ENCODE data around the gene AGR3.

Gene AGR3

DNA sequence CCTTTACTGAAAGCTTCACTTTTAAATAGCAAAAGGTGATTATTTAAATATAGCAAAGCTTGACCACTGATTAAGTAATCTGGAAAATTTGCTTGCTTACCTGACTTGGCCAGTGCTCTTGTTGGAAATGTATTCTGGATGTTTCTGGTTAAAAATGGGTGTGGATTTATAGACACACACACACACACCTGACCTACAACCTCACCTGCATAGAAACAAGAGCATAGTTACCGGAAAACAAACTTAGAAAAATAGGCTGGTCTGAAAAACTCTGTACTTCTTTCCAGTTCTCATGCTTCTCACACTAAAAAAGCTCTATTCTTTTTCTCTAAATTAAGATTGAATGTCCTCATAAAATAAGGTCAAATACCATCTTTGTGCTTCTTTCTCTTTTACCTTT, at the start of gene AGR3:
AGR3 (minus strand) TSS at position 140 of the 400 bp plus-strand sequence. CDS start 3,365 bp downstream, outside the sequence.
- DNase-seq (ENCODE audit: low read depth): no peak

DNA sequence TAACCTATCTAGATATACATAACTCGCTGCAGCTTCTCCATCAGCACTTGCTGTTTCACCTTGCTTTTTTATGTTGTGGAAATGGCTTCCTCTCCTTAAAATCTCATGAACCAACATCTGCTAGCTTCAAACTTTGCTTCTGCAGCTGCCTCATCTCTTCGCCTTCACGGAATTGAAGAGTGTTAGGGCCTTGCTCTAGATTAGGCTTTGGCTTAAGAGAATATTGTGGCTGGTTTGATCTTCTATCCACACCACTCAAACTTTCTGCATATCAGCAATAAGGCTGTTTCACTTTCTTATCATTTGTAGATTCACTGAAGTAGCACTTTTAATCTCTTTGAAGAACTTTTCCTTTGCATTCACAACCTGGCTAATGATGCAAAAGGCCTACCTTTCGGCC, 49.2 kb upstream of the AGR3 start:
- DNase-seq (ENCODE audit: low read depth): no peak

DNA sequence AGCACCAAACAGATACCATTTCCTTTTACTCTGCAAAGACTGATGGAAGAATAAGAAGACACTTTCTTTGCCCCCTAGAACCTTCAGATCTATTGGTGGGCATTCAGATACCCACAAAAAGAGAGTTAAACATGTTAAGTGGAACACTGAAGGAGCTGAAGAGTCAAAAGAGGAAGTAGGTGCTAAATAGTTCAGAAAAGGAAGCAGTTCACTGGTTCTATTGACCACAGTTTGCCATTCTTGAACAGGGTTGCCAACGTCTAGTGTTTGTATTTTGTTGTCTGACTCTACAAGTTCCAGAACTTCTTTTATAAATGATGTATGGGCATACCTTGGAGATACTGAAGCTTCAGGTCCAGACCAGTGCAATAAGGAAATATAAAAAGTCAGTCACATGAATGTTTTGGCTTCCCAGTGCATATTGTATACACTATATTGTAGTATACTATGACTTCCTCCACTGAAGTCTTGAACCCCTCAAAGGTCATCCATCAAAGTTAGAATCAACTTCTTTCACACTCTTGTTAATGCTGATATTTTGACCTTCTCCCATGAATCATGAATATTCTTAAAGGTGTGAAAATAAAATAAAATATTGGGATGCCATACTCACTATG, 47.5 kb upstream of the AGR3 start:
- DNase-seq (ENCODE audit: low read depth): no peak

DNA sequence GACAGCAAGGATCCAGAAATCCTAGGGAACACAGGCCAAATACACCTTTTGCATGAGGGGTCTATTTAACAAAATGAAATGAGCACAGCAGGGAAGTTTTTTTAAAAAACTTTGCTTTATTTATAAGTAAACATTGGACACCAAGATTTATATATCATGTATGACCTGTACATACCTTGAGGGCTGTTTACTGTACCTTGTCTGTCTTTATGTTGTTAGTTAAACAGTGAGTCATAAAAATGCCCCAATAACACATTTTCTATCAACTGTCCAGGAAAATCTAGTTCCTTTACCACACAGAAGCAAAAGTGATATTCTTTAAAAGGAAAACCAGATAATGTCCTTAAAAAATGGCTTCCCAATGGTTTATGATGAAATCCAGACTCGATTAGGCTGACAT, 45.1 kb upstream of the AGR3 start:
- DNase-seq (ENCODE audit: low read depth): no peak

DNA sequence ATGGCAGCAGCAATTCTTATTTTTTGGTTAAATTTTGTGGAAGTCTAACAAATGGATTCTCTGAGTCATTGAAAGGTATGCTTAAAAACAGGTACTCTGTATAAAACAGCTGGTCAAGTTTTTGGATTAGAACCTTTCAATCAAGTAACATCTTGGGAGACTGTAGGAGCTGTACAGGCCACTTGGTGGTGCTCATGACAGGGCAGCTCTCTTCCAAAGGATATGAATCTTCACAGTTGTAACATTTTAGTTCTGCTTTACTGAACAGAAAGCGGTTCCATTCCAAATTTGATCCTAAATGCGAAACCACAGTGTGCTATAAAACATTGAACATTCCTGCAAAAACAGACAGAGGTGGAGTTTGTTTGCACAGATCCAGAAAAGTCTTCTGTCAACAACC, 44.5 kb upstream of the AGR3 start:
- DNase-seq (ENCODE audit: low read depth): no peak

DNA sequence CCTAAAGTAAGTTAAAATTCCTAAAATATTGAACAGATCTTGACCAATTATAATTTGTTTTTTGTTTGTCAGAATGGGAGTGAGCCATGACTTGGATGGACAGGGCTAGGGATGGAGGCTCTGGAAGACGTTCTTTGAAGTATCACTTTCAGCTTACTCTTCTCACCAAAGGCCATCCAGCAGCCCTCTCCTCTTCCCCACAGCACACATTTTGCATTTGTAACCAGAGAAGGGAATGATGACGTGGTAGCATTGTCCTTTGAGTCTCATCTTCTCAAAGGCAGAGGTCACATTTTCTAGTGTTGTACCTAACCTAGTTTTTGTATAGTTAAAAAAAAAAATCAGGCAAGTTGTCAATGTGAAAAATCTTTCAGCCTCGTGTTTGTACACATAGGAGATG, 43.8 kb upstream of the AGR3 start:
- no peak for DNase-seq (ENCODE audit: low read depth)

DNA sequence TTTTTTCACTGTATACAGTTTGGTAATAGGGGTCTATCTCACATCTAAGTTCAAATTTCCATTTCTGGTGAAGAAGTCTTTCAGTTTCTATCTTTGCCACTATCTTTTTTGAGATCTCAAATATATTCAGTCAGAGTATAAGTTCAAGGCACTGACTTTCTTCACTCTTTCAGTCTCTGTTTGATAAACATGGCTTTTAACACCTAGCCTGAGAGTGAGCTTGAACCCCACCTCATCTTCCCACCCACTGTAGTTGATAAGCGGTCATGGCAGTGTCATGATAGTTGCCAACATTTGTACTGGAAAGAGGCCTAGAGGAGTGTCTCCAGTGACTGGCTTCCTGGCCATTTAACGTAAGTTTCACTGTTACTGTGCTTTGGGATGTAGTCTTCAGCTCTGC, 41.2 kb upstream of the AGR3 start:
- no peak for DNase-seq (ENCODE audit: low read depth)

DNA sequence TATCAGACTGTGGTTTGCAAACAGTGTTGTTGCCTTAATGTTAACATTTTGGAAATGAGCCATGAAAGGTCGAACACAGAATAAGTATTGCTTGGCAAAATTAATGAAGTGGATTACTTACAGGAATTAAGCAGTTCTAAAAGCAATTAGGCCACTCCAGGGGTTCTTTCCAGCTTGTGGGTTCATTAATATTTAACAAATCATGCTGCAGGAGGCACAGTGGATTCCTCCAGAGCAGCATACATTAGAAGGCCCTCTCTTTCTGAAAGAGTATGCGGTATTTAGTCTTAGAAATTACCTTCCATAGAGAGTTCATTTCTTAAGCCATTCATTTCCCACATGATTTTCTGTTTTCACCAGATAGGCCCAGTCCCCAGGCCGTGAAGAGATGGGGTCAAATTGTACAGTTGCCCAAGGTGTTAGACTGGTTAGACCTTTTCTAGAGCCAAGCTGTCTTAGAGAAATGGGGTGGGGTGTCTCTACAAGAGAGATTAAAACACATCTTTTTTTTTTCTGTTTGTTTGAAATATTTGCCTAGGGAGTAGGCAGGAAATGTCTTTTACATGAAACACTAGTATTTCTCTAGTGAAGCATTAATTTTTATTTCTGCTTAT, 40.0 kb upstream of the AGR3 start:
- DNase-seq (ENCODE audit: low read depth): no peak

DNA sequence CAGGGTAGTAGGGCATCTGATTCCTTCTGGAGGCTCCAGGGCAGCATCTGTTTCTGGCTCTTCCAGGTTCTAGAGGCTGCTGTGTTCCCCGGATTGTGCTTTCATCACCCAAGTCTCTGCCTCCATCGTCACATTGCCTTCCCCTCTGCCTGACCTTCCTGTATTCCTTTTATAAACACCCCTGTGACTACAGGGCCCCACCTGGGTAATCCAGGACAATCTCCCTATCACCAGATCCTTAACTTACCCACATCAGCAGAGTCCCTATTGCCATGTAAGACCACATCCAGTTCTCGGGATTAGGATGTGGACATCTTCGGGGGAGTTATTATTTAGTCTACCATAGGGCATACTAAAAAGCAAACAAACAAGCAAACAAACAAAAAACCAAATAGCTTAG, 39.4 kb upstream of the AGR3 start:
- no peak for DNase-seq (ENCODE audit: low read depth)

DNA sequence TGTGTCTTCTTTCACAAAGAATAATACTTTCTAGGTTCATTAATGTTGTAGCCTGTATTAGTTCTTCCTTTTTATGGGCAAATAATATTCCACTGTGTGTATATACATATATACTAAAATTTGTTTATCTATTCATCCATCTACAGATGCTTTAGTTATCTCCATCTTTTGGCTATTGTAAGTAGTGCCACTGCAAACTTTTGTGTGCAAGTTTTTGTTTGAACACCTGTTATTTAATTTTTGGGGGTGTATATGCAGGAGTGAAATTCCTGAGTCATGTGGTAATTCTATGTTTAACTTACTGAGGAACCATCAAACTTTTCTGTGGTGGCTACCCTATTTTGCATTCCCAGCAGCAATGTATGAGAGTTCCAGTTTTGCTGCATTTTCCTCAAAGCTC, 37.7 kb upstream of the AGR3 start:
- DNase-seq (ENCODE audit: low read depth): no peak

DNA sequence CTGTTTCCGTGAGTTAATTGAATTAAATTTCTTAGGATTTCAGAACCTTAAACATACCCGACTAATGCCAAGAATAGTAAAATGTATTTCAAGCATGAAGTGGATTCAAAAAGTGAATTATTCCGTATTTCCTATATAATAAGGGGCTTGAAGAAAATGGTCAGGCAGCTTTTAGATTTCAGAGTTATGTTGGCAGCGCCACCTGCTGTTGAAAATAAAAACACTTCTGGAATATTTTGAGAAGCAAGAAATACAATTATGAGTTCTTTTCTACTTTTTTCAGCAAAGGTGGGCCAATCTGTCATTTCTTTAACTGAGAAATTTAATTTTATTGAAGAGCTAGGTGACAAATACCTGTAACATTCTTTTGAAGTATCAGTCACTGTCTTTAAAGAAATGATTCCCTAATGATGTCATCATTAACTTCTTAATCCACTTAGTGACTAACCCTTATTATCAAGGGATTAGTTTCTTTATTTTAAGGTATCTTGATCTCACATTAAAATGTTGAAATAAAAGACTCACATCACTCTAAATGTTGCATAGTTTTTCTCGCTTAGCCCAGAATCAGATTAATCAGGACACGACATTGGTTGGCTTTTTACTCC, 36.6 kb upstream of the AGR3 start:
- no peak for DNase-seq (ENCODE audit: low read depth)

DNA sequence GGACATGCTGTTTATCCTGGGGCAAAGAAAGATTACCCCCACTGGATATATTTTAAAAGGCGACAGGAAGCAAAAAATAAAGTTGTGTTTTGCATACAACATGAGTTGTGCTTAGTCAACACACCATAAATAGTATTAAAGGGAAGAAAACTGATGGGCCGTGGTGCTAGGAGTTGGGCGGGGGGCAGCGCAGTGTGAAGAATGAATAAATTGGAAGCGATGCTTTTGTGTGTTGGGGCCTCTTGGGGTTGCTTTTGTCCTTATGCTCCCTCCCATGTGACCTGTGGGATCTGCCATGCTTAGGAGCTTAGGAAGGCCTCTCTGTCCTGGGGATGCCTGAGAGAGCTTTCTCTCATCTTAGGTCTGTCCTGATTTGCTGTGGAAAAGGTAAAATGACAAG, 35.0 kb upstream of the AGR3 start:
- no peak for DNase-seq (ENCODE audit: low read depth)

DNA sequence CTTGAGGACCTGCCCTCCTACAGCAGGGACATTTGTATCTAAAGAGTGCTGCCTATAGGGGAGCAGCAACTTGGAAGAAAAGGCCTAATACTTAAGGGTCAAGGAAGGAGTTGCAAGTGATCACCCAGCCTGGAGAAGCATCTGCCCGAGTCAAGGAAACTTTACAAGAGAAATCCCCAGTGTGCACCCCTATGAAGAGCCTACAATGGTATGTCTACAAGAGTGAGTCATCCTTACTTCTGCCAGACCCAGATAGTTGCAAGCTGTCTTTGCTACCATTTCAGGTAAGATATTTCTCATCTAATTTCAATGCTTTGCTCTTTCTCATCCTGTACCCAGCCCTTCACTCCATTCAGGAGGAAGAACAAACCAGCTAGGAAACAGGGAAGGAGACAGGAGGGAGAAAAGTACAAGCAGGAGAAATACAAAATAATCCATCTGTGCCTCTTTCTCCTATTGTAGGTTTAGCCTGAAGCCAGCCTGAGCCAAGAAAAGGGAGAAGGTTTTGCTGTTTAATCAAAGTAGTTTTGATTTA, 34.4 kb upstream of the AGR3 start:
- DNase-seq (ENCODE audit: low read depth): no peak

DNA sequence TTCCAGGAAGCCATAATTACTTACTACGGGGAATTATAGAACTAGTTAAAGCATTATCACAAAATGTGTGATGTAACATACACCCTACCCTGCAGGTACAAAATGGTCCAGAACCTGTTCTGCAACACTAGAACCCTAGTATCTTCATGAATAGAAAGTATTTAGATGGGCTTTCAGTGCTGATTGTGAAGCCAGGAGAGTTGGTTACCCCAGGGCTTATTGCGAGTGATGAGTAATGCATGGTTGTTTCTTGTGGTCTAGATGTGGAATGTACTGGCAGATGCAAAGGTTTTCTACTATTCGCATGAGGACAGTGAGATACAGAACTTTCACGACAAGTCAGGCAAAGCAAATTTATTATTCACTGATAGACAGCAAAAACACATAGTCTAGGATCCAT, 33.6 kb upstream of the AGR3 start:
- DNase-seq (ENCODE audit: low read depth): no peak

DNA sequence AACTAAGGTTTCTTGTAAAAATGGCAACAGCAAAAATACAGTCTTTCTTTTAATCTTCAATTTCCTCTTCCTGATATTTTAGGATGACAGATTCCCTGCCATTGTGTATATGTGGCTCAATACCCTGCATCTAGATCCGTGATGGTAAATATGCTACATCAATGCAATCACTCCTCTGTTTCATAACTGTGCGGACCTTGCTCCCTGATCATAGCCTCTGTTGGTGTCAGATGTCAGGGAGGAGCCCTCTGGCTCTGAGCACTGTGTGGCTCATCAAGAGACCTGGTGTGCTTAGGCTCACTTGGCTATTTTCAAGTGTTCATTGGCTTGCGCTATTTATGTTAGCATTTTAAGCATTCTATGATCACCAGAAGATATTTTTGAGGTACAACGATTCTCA, 33.0 kb upstream of the AGR3 start:
- no peak for DNase-seq (ENCODE audit: low read depth)

DNA sequence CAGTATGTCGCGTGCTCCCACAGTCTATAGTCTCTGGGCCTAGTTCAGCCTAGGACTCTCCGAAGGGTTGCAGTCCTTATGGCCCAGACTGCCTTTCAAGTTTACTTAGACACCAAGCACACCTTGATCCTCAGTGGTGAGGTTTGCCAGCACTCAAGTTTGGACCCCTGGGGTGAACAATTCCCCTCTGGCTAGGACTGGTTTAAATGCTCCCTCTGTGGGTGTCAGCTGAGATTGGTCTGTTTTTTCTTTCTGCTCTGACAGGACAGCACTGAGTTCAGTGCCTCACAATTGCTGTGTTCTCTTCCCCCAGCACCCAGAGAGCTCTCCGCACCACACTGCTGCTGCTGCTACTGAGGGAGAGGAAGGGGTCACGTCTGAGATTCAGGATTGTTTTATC, 31.9 kb upstream of the AGR3 start:
- no peak for DNase-seq (ENCODE audit: low read depth)

DNA sequence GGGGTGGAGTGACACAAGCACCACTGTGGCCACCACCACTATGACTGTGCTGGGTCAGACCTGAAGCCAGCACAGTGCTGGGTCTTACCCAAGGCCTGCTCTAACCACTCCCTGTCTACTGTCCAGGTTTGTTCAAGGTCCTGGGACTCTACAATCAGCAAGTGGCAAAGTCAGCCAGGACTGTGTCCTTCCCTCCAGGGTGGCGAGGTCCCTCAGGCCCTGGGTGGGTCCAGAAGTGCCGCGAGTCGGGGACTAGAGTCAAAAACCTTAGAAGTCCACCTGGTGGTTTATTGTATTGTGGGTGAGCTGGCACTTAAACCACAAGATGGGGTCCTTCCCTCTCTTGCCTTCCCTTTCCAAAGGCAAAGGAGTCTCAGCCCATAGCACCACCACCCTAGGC, 30.8 kb upstream of the AGR3 start:
- no peak for DNase-seq (ENCODE audit: low read depth)

DNA sequence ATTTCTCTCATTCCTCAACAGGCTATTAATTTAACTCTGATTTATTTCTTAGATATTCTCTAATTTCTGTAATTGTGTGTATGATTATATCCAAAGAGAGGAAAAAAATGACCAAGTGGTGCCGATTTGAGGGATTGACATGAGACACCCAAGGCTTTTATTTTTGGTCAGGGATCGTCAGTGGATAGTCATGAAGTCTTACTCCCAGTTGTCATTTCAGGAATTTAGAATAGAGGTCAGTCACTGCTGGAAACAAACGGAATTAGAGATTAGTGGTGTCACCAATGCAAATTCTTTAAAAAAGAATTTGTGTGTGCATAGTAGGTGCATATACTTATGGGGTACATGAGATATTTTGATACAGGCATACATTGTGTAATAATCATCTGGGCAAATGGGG, 26.8 kb upstream of the AGR3 start:
- no peak for DNase-seq (ENCODE audit: low read depth)

DNA sequence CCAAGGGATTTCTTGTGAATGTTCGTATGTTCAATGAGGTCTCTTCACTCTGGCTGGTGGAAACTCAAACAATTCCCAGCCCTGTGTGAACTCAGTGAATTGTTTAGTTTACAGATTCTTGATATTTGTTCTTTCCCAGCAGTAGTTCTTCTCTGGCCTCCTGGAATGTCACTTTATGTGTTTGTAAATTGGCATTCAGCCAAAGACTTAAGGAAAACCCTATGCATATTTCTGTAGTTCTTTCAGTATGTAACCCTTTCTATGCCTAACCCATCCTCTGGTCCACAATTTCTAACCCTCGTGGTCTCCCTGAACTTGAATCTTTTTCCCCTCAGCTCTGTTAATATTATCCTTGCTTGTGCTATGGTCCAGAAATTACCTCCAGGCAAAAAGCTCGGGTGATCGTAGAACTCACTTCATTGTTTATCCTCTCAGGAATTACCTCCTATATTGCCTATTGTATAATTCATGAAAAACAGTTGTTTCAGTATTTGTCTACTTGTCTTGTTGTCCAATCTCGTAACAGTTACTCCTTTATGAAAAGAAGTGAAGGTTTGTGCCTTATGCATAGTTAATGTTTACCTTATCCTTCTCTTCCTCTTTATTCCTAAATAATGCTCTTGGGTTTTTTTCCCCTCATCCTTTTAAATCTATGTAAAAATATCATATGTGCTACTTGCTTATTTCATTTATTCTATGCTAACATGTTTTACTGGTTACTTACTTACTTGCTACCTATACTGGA, 23.7 kb upstream of the AGR3 start:
- no peak for DNase-seq (ENCODE audit: low read depth)

DNA sequence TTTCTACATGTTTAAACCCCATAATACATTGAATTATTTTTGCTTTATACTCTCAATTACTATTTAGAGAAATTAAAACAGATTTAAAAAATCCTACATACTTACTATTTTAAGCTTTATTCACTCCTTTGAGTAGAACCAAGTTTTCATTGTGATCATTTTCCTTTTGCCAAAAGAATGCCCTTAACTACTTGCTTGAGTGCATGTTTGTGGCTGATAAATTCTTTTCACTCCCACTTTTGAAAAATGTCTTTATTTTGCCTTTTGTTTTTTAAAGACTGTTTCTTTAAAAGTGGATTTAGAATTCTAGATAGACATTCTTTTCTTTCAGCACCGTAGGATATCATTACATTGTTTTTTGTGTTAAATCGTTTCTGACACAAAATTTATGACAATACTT, 22.3 kb upstream of the AGR3 start:
- DNase-seq (ENCODE audit: low read depth): no peak

DNA sequence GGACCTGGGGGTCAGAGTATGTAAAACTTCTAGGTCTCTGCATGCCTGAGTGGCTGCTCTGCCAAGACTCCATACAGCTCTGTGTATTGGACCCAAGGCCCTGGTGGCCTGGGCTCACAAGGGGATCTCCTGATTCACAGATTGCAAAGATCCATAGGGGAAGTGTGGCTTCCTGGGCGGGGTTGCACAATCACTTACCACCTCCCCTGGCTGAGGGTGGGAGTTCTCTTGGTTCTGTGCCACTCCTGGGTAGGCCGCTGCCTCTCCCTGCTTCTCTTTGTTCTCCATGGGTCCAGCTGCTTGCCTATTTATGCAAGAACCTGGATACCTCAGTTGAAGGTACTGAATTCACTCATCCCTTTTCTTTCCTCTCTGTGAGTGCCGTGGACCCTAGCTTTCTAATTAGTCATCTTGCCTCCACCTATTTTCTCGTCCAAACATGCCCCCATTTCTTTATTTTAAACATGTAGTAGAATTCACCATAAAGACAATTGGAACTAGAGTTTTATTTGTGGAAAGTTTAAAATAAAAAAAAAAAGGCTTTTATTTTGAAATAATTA, 18.5 kb upstream of the AGR3 start:
- DNase-seq (ENCODE audit: low read depth): no peak

DNA sequence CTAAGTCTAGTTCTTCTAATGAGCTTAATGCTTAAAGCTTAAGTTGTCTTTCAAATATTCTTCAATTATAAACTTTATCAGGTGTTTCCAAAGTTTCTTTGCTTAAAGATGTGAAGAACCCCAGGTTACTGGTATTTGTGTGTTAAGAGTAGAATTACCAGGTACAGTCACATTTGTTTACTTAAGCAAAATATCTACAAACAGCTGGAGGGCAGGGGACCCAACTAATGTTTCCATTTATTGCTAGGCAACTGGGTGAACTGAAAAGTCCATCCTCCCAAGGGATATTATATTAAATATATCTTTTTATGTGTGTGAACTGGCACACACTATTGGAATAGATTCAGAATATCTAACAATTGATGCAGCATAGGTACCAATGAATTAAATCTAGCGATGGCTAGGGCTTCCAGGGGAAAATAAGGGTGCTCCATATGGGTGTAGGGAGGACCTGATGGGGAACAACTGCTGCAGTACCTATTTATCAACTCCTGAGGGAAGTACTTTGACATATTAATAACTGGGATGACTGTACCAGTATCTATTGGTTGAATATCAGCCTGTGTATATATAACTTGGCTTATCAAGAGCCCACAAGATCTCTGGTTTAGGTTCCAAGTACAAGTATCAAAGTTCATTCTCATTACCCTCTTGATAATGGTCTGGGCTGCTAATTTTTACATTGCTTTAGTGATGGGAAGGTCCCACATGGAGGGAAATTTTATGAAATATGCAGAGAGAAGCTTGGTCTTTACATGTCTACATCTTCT, 10.3 kb upstream of the AGR3 start:
- no peak for DNase-seq (ENCODE audit: low read depth)
